Fibroblast of lung (primary cell): ENCODE results near the gene TAMALIN. TPM values are rescaled to one million over a fixed set of nuclear protein-coding genes. Genes with fewer than 3 reads are reported as not detected.
A peak's percentile ranks its signal among the peaks of the same experiment; 100 is the strongest.

Source experiments
- DNase-seq, 2 donors: peaks; one replicate each; pipeline versions ENCODE4 v3.0.0 to v3.0.0-alpha.2; 2010; ENCODE audit warnings: low read depth in 2 of 2
- H2AFZ ChIP-seq: 2 replicates; pipeline ENCODE4 v1.5.1; 2012; ENCODE audit warnings: low read length, control low read depth, inconsistent platforms
- H3K27ac ChIP-seq: 2 replicates; pipeline ENCODE4 v1.5.1; 2011; ENCODE audit warnings: low read length, control low read depth; ENCODE audit not compliant: insufficient read depth
- H3K27me3 ChIP-seq: 2 replicates; pipeline ENCODE4 v1.5.1; 2011; ENCODE audit warnings: mild to moderate bottlenecking, low read length; ENCODE audit not compliant: control insufficient read depth, insufficient read depth
- H3K36me3 ChIP-seq: 2 replicates; pipeline ENCODE4 v1.5.1; 2011; ENCODE audit warnings: low read length; ENCODE audit not compliant: control insufficient read depth, insufficient read depth
- H3K4me1 ChIP-seq: 2 replicates; pipeline ENCODE4 v1.5.1; 2011; ENCODE audit warnings: low read length; ENCODE audit not compliant: control insufficient read depth, insufficient read depth; ENCODE audit errors: extremely low read depth
- H3K4me2 ChIP-seq: 2 replicates; pipeline ENCODE4 v1.5.1; 2011; ENCODE audit warnings: low read length, control low read depth; ENCODE audit not compliant: insufficient read depth; ENCODE audit errors: extremely low read depth
- H3K4me3 ChIP-seq, 4 experiments: fragments of 200-600 bp in 1 of 4; sonication (generic) in 1 of 4; replicated peaks in 1 of 4; 2 replicates each; pipeline ENCODE4 v1.5.1; 2011 to 2016; ENCODE audit warnings: low read length in 4 of 4, low read depth in 3 of 4, mild to moderate bottlenecking in 3 of 4, control low read depth in 2 of 4, inconsistent platforms in 1 of 4, mixed read lengths in 1 of 4; ENCODE audit not compliant: insufficient read depth in 1 of 4; ENCODE audit errors: control extremely low read depth in 1 of 4
- H3K79me2 ChIP-seq: 2 replicates; pipeline ENCODE4 v1.5.1; 2012; ENCODE audit warnings: mild to moderate bottlenecking, low read length, inconsistent platforms; ENCODE audit not compliant: control insufficient read depth, insufficient read depth
- H3K9ac ChIP-seq: 2 replicates; pipeline ENCODE4 v1.5.1; 2011; ENCODE audit warnings: mild to moderate bottlenecking, low read length, control low read depth; ENCODE audit not compliant: insufficient read depth
- H3K9me3 ChIP-seq: 2 replicates; pipeline ENCODE4 v1.5.1; 2012; ENCODE audit warnings: low read depth, low read length; ENCODE audit not compliant: control insufficient read depth, insufficient read depth
- H4K20me1 ChIP-seq: 2 replicates; pipeline ENCODE4 v1.5.1; 2011; ENCODE audit warnings: low read length; ENCODE audit not compliant: control insufficient read depth, insufficient read depth; ENCODE audit errors: extremely low read depth
- CTCF ChIP-seq, 2 donors: IDR thresholded peaks in 1 of 2; conservative IDR thresholded peaks in 1 of 2; 1 replicate in 1 of 2; 2 replicates in 1 of 2; pipeline ENCODE4 v1.5.1; 2011 to 2012; ENCODE audit warnings: low read length in 2 of 2, control low read depth in 1 of 2, inconsistent platforms in 1 of 2, low read depth in 1 of 2, mild to moderate bottlenecking in 1 of 2
- EZH2 ChIP-seq: IDR thresholded peaks from 2 replicates; pipeline ENCODE4 v1.5.1; 2012; ENCODE audit warnings: low read length, control low read depth, mild to moderate bottlenecking; ENCODE audit errors: missing control alignments
- polyA plus RNA-seq, 2 donors: library from polyadenylated mRNA; depleted of rRNA in 1 of 2; stranded (reverse) in 1 of 2; unstranded in 1 of 2; fragments of >200 nt; gene quantifications; 2 replicates each; pipeline ENCODE4 v1.2.1, GENCODE V29; 2011 to 2012; ENCODE audit warnings: missing spikeins in 1 of 2
- total RNA-seq: library from RNA; depleted of rRNA; stranded (reverse); fragments of >200 nt; gene quantifications from 2 replicates; pipeline ENCODE4 v1.2.1, GENCODE V29; 2014

Gene TAMALIN
- total and polyA plus RNA-seq, 2 donors (not counting 1 experiment from before 2014, with no cell fraction given) = 5.3 to 12.1 TPM

- Histone ChIP-seq H3K4me1 (peaks cover 7% of the 10 kb centered on the region), H3K4me3 (peak overlapping the region in 1 of 4 experiments; percentile 80), H3K27me3 (peaks cover 16% of the 10 kb centered on the region), H3K36me3 (no peaks in the 10 kb centered on the region), H3K79me2 (no peaks in the 10 kb centered on the region), H3K27ac (no peak overlapping the region), H3K4me2 (no peak overlapping the region), H4K20me1 (no peaks in the 10 kb centered on the region), H3K9me3 (no peaks in the 10 kb centered on the region), H2AFZ (no peak overlapping the region), H3K9ac (no peak overlapping the region)
- no peak for TF ChIP-seq EZH2
- no peak for DNase-seq
These were observed 2.5 kb downstream of the TAMALIN start for GRCh38 chr12:52009081-52009751.

- peak overlapping the region; percentile 5 for H3K9ac ChIP-seq
- no peaks in the 10 kb centered on the region for H4K20me1 ChIP-seq
- H3K4me3 ChIP-seq = peak overlapping the region in 3 of 4 experiments; percentile 6 to 80 (median 50)
- peak overlapping the region; percentile 45 for H3K27ac ChIP-seq
- H2AFZ ChIP-seq = peak overlapping the region; percentile 74
- H3K4me1 ChIP-seq = peaks cover 7% of the 10 kb centered on the region
- no peaks in the 10 kb centered on the region for H3K36me3 ChIP-seq
- no peaks in the 10 kb centered on the region for H3K9me3 ChIP-seq
- H3K4me2 ChIP-seq = peak overlapping the region; percentile 57
- H3K27me3 ChIP-seq = peaks cover 16% of the 10 kb centered on the region
- no peaks in the 10 kb centered on the region for H3K79me2 ChIP-seq
- DNase-seq = peak; percentile 85 to 91
- TF ChIP-seq CTCF (conservative IDR thresholded peaks at IDR 0.05 in 1 of 2, IDR thresholded peaks at IDR 0.05 in 1 of 2; ENCODE audit: low read depth in 1 of 2, low read length in 2 of 2) = no peak
- no peak for TF ChIP-seq EZH2
These were observed 3.4 kb downstream of the TAMALIN start for GRCh38 chr12:52010152-52010622.

- H2AFZ ChIP-seq = peak overlapping the region; percentile 51
- no peak for TF ChIP-seq EZH2
- TF ChIP-seq CTCF (conservative IDR thresholded peaks at IDR 0.05 in 1 of 2, IDR thresholded peaks at IDR 0.05 in 1 of 2; ENCODE audit: low read depth in 1 of 2, low read length in 2 of 2) = no peak
- H3K27ac ChIP-seq = peak overlapping the region; percentile 45
- no peaks in the 10 kb centered on the region for H4K20me1 ChIP-seq
- no peaks in the 10 kb centered on the region for H3K79me2 ChIP-seq
- no peaks in the 10 kb centered on the region for H3K9me3 ChIP-seq
- peak overlapping the region; percentile 57 for H3K4me2 ChIP-seq
- no peaks in the 10 kb centered on the region for H3K36me3 ChIP-seq
- H3K4me3 ChIP-seq = peak overlapping the region in 3 of 4 experiments; percentile 6 to 50 (median 39)
- DNase-seq = no peak
- H3K27me3 ChIP-seq = peaks cover 12% of the 10 kb centered on the region
- no peak overlapping the region for H3K9ac ChIP-seq
- peaks cover 7% of the 10 kb centered on the region for H3K4me1 ChIP-seq
These were observed 4.2 kb downstream of the TAMALIN start for GRCh38 chr12:52010692-52011601.
